IPS DF 19.7 (cell line): ENCODE results near the gene ABHD16A.

Experiments
- DNase-seq: peaks from one replicate; pipeline ENCODE4 v3.0.0-alpha.2; 2013; ENCODE audit warnings: low read depth, low spot score

ABHD16A gene

DNA sequence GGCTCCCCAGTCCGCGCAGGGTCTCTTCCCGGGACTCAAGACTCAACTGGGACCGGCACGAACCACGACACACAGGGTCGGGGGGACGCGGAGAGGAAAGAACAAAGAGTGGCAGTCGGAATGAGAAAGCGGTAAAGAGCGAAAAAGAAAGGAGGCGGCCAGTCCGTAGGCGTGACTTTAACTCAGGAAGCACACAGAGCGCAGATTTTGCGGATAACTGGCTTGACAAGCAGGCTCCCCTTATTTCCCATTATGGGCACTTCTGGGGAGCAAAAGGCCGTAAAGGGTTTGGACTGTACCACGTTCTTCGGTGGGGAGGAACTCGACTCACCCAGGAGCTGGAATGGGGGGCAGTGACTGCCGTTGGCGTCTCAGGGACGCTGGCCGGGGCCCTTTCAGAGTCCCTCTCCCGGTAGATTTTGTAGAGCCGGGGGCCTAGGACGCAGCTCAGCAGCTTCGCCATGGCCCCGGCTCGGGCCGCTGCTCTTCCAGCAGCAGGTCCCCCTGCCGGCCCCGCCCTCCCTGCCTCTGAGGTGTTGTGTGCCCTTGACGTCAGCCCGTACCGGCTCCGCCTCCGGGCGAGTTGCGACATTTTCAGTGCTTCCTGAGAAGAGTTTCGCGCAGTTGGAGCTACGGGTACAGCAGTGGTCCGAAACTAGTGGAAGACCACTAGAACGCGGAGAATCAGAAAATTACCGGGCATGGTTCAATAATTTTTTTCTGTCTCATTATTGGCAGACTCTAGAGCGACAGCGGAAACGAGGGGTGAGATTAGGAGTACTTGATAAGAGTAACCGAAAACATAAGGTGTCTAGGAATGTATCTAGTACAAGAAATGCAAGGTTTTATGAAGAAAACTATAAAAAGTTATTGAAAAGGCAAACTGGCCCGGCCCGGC lies at the start of gene ABHD16A:
Gene ABHD16A, minus strand, starts transcription at position 506 of the 898 bp plus-strand sequence. Its CDS starts 43 bp downstream, at position 463.
- DNase-seq: peak; percentile 95

DNA sequence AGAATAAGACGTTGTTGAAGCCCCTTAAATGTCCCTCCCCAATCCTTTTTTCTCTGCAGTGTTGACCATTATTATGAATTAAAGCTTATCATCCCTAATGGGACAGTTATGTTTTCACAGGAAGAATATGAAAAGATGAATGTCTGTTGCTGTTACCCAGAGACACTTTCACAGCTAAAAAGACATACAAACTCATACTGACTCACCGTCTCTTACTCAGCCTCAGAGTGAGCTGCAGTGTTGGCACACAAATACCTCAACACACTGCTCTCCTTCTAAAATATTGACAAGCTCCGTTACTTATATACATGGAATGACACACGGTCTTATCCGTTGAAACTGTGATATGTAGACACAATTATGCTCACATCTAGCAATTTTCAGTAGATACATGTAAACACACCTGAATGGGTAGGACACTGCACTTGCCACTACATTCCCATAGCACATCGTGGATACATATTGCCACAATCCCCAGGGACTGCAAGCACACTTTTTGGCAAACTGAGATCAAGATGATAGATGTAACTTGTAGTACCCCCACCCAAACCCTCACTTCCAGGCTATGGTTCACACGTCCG lies 49.7 kb upstream of the ABHD16A start:
- no peak for DNase-seq

DNA sequence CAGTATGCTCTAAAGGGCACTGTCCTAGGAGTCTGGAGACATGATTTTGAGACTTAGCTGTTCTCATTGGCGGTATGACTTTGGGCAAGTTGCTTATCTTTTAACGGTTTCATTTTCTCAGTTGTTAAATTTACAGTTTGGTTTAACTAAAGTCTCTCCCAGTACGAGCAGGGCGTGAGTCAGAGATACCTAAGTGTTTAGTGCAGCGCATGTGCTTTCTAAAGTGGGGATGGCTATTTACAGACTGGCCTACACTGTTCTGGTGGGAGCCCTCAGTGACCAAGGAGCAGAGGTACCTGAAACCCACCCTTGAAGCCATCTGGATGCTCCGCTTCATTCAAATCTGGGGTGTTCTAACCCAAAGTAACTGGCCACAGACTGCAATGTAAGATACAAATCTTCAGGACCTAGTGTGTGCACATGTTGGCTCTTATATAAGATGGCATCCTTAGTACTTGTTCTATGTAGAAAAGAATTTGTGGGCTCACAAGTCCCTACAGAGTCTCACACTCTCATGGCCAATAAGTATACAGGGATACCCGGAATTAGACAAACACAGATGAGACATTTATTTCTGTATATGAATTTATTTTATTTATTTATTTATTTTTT lies 47.4 kb upstream of the ABHD16A start:
- DNase-seq: no peak

DNA sequence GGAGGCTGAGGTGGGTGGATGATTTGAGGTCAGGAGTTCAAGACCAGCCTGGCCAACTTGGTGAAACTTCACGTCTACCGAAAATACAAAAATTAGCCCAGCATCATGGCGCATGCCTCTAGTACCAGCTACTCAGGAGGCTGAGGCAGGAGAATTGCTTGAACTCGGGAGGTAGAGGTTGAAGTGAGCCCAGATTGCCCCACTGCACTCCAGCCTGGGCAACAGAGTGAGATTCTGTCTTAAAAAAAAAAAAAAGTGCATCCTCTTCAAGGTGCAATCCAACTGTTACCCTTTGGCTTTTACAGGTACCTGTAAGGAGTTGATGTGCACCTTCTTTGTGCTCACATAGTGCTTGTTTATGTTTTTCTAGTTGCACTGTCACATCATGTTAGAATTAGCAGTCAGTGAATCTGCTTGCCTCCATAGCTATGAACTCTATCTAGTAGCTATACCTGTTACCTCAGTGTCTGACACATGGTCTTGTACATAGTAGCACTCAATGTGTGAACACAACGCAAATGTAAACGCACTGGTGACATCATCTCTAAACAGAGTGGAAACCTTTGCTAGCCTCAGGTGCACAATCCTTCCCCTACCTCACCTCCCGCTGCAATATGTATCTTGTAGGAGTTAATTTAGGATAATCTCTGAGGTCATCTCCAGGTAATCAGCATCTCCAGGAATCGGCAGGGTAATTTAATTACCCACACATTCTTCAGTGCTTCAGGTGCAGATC lies 46.3 kb upstream of the ABHD16A start:
- no peak for DNase-seq

DNA sequence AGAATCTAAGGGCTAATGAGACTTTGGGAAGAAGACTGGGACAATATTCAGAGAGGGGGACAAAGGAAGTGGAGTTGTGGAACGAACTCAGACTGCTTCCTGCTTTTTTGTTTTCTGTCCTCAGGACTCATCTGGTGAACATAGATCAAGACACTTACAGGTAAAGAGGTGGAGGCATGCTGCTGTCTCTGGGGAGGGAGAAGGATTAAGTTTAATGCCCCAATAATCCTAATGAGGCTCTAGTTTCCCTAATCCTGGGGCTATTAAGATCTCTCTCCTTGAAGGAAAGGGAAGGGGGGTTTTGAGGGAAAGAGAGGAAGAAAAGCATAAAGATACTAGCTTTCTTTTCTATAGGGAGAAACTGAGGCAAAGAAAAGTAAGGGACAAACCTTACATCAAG lies 41.3 kb upstream of the ABHD16A start:
- no peak for DNase-seq

DNA sequence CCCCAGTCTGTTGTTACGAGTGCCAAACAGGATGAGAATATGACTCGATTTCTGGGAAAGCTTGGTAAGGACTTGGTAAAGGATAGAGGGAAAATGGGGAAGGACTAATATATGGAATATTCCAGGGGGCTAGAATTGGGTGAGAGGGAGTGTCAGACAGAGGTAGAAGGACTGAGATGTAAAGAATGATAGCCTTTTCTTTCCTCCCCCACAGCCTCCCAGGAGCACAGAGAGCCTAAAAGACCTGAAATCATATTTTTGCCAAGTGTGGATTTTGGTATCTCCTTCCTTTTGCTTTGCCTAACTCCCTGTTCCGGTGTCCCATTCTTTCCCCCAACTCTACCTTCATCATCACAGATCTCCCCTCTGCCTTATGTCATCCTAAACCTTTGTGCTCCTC lies 39.8 kb upstream of the ABHD16A start:
- DNase-seq: no peak

DNA sequence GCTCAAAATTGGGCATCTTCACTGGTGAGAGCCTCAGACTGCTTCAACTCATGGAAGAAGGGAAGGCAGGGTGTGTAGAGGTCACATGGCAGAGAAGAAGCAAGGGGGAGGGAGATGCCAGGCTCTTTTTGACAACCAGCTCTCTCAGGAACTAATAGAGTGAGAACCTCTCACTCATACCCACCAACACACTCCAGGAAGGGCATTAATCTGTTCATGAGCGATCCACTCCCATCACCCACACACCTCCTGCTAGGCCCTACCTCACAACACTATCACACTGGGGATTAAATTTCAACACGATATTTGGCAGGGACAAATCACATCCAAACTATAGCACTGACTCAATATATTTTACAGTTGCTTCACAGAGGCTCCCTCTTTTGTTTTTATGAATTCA lies 38.7 kb upstream of the ABHD16A start:
- no peak for DNase-seq

DNA sequence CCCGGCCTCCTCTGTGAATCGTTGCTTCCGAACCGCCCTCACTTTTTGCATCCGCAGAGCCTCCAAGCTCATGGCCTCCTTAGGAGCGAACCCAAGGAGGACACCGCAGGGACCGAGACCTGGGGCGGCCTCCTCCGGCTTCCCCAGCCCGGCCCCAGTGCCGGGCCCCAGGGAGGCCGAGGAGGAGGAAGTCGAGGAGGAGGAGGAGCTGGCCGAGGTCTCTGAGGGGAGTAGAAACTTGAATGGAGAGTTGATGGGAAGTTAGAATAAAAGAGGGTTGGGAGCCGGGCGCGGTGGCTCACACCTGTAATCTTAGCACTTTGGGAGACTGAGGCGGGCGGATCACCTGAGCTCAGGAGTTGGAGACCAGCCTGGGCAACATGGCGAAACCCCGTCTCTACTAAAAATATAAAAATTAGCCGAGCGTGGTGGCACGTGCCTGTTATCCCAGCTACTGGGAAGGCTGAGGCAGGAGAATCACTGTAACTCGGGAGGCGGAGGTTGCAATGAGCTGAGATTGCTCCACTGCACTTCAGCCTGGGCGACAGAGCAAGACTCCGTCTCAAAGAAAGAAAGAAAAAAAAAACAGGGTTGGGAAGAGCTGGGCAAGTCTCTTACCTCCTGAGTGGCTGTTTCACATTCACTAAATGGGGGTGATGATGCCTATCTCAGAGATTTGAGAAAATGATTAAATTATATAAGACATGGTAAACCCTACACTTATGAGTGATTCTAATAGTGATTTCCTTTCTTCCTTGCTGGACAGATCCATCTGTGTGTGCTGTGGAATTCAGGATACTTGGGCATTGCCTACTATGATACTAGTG lies 37.5 kb upstream of the ABHD16A start:
- DNase-seq: no peak

DNA sequence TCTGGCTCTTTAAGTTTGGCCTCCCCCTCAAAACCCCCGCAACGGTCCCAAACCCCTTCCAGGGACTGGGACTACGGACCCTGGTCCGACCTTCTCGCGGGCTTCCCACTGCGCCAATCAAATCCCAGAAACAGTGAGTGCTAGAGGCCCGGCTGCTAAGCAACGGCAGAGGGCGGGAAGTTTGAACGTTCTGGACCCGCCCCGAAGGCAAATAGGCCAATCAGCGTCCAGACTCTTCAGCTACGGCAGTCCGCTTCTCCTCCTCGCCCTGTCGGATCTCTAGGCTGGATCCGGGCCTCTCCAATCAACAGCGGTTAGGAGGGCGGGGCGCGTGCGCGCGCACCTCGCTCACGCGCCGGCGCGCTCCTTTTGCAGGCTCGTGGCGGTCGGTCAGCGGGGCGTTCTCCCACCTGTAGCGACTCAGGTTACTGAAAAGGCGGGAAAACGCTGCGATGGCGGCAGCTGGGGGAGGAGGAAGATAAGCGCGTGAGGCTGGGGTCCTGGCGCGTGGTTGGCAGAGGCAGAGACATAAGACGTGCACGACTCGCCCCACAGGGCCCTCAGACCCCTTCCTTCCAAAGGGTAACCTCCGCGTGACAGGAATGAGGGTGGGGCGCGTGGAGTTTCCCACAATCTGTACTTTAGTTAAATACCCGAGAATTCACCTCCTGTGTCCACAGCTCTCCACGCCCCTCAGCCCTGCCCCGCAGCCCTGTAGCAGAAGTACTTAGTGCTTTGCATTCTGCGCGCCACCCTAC lies 36.7 kb upstream of the ABHD16A start, which contains the start of gene MSH5:
Gene MSH5, plus strand, starts transcription at position 367 of the 758 bp plus-strand sequence. CDS start 462 bp downstream, outside the sequence.
- peak; percentile 99 for DNase-seq

DNA sequence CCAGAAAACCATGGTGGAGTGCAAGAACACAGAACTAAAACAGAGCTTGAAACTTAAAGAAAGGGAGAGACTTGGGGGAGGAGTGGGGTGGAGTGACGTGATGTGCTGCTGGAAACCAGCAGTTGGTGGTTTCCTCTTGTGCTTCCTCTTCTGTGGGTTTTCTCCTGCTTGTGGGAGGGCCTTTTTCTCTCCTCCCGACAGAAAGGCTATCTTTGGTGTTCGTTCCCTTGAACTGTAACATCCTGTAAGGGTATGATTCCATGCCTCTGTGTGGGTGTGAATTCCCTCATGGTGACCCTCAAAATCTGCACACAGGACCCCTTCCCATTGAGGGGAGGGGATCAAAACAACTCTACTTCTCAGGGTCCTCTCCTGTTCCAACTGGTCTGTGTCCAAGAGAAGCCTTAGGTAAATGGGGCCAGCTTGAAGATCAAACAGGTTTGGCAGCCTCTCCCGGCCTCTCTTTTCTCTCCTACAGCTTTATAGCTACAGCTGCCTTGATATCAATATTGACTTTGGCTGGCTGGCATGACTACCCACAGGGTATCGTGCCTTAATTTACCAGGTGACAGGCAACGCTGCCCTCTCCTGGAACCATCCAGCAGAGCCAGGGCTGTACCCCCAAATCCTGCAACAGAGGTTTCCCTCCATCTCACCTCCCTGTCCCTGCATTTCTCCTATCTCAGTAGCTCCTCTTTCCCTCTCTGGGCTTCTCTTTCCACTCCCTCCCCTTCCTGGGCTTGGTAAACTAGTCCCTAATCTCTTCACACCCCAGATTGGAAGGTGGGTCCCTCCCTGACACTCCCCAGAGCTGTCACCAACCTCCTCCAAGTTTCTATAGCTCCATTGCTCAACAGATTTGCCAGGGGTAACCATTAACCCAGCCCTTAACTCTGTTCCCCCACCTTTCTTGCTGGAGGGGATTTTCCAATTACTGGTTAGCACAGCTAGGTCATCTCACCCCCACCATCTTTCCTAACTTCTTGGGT lies 35.2 kb upstream of the ABHD16A start:
- DNase-seq: no peak

DNA sequence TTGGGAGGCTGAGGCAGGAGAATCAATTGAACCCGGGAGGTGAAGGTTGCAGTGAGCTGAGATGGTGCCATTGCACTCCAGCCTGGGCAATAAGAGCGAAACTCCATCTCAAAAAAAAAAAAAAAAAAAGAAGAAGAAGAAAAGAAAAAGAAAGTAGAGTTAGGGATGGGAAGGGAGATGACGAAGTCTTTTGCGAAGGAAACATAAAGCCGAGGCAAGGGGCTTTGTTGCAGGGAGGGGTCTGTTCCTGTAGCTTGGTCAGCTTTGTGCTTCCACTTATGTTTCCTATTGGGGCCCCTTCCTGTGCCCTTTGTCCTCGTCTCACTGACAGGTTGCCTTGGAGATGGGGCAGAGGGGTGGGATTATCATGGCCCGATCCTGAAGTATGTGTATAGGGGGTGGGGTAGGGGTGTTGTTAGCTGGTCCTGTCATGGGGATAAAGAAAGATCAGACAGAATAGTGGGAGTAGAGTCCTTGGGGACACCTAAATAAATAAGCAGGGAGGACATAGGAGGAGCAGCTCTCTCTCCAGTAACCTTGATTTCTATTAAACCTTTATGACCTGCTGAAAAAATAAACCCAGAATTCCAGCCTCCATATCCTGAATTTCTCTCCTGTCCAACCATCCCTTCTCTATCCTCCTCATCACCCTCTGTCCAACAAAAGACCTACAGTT lies 34.3 kb upstream of the ABHD16A start:
- no peak for DNase-seq

DNA sequence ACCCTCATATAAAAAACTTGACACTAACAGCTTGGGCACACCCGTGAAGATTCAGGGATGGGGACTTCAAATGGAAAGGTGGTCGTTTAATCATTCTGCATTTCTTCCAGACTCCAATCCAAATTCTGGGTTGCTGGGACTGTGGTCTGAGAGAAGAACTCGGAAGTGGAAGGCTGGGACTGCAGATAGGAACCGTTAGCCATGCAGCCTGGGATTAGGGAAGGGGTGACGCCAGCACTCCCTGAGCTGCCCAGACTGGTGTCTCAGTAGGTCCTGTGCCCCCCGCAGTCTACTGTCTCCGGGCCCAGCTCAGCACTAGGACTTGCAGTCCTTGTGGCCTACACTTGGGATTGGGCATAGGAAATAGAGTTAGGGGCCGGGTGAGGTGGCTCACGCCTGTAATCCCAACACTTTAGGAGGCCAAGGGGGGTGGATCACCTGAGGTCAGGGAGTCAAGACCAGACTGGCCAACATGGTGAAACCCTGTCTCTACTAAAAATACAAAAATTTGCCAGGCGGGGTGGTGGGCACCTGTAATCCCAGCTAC lies 33.7 kb upstream of the ABHD16A start:
- DNase-seq: no peak

DNA sequence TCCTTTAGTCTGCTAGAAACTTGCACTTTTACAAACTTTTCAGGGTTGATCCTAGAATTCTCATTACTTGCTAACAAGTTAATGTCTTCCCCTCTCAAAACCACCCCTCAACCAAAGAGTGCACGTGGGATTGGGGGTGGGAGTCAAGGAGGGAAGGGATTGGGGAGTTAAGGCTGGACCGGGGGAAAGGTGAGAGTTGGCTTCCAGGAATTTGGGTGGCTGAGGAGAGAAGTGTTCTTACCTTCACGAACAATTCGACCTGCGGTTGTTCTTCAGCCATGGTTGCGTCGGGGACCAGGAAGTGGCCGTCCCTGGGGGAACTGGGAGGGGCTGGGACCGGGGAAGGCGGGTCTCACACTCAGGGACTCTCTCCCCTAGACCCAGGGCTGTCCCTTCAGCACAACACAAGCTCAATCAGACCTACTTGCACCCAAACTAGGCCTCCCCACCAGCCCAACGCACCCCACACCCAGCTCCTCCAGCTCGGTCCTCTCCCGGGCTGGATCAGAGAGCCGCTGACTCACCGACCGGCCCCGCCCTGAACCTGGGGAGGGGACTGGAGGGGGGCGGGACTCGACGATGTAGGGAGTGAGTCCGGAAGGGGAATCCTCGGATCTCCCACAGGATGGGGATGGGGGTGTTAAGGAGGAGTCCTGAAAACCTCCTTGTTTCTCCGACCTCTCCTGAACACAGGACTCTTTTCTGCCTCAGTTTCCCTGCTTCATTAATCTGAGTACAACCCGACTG lies 33.1 kb upstream of the ABHD16A start, which contains the start of gene CLIC1:
Gene CLIC1, minus strand, starts transcription at position 510 of the 747 bp plus-strand sequence. Its CDS starts 230 bp downstream, at position 280.
- no peak for DNase-seq

DNA sequence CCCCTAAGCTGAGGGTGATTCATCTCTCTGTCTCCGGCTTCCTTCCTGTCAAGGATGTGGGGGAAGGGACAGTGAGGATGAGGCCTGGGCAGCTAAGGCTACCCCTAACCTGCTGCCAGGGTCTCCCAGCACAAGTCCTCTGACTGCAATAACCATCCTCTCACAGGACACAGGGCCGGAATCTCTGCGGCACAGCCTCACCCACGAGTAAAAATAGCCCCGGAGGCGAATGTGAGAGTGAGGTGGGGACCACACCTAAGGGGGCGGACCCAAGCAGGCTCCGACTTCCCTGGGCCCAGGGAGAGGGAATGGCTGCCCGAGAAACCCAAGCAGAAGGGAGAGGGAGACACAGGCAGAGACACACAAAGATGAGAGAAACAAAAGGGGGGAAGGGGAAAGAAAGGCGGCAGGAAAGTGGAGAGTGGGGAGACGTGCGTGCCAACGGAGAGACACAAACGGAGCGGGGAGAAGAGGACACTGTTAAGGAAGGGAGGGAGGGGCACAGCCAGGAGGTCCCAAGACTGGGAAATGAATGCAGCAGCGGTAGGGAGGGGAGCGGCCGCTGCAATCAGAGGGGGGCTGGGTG lies 31.8 kb upstream of the ABHD16A start:
- no peak for DNase-seq

DNA sequence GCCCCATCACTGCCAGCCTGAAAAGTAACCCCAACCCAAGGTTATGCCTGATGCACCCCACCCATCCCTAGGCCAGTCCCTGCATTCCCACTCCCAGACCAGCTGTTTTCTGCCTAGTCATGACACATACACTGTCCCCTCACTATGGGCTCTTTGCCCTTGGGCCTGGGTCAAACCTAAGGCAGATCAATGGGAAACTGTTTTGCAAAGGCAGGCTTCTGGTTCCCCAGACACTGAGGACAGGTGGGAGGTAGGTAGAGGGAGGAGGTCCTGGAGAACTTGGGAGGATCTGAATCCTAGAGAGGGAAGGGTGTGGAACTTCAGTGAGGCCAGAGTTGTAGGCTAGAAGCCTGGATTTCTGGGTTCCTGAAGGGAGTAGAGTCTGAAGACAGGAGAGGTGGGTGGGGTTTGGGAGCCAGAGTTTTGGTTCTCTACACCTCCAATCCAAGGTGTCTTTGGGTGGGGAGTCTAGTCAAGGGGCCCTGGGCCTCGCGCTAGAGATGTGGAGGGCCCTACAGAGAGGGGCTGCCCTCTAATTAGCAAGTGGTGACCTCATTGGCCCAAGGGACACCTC lies 31.2 kb upstream of the ABHD16A start:
- DNase-seq: no peak

DNA sequence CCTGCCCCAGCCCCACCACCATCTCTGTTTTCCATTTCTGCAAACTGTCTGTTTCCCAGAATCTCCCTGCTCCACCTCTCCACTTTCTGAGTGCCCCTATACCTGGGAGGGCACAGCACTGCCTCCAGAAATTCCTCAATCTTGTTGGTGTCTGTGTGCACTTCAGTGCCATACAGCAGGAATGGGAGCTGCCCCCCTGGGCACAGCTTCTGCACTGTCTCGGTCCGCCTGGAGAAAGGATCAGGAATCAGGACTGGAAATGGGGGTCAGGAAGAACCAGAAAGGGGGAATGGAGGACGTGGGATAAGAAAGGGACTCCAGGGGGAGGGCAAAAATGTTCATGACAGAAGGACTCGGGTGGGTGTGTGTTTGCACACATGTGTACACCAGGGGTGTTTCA lies 30.6 kb upstream of the ABHD16A start:
- DNase-seq: no peak

DNA sequence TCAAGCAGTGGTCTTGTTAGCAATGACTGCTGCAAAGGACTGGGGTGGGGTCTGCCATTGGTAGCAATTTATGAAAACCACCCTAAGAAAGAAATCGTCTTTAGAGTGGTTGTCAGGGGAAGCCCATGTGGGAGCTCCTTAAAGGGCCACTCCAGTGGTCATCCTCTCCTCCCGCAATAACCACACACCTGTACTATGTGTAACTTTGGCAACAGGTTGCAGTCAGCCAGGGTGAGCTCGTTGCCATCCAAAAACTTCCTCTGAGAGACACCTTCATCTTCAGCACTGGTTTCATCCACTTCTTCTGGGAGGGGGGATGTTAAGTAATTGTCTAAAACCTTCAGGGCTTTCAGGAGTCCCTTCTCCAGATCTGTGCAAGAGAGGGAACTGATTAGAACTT lies 28.9 kb upstream of the ABHD16A start:
- DNase-seq: no peak
